ENCODE data around the gene PHACTR3. TPM values are rescaled to one million over a fixed set of nuclear protein-coding genes. Genes with fewer than 3 reads are reported as not detected.

The PHACTR3 gene
- total RNA-seq, 1 experiment from 2014 or later, result not detected

DNA sequence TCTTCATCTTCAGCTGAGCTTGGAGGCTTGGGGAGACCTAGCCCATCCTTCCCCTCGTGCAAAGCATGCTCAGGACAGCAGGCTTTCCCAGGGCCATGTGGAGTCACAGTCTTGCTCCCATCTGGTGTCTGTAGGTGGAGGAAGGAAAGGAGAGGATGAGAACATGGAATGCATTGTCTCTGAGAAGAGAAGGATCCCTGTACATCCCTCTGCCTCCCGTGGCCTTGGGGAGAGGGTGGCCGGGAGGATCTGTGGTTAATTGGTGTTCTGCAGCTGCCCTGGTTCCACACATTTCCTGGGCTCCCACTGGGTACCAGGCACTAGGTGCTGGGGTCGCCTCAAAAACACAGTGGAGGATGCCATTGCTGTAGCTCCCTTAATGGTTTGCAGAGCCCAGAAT, 134.5 kb downstream of the PHACTR3 start:
- POLR2A ChIA-PET, result no interaction called here
- CTCF ChIA-PET, result no interaction called here
- intact Hi-C loops (cut with micrococcal nuclease), result no loop called here

More for the DNA sequence above, 134.5 kb downstream of the PHACTR3 start:
- H3K9me2 ChIP-seq (ENCODE audit: insufficient read depth), result no peaks in the 10 kb centered on the region
- BruUV-seq (replicated peaks), result no TSS peak
- H3K36me3 ChIP-seq (ENCODE audit: control insufficient read depth in 1 of 2, insufficient read depth in 2 of 2, low read length in 2 of 2), result no peaks in the 10 kb centered on the region
- no peak overlapping the region for H3K4me3 ChIP-seq (replicated peaks in 1 of 2; ENCODE audit: low read depth in 1 of 2, low read length in 2 of 2)
- no peaks in the 10 kb centered on the region for H4K20me1 ChIP-seq (ENCODE audit: insufficient read depth)
- no peak for DNase-seq (ENCODE audit: low read depth, low spot score)
- TF ChIP-seq YY1 (IDR thresholded peaks at IDR 0.05; ENCODE audit: extremely low read depth, insufficient replicate concordance, low read depth, low read length) (no peak), TCF7L2 (IDR thresholded peaks at IDR 0.05; ENCODE audit: borderline replicate concordance, extremely low read depth, insufficient read depth, insufficient read length) (no peak), EGR1 (IDR thresholded peaks at IDR 0.05; ENCODE audit: low read depth) (no peak), EZH2 (IDR thresholded peaks at IDR 0.05) (no peak), ELF1 (IDR thresholded peaks at IDR 0.05; ENCODE audit: borderline replicate concordance, low read depth) (no peak), EZH2phosphoT487 (IDR thresholded peaks at IDR 0.05; ENCODE audit: borderline replicate concordance) (no peak), SIN3A (IDR thresholded peaks at IDR 0.05; ENCODE audit: low read depth) (no peak), FOSL1 (IDR thresholded peaks at IDR 0.05; ENCODE audit: low read depth) (no peak), ZFX (IDR thresholded peaks at IDR 0.05) (no peak), JUND (IDR thresholded peaks at IDR 0.05) (no peak), SRF (IDR thresholded peaks at IDR 0.05; ENCODE audit: low read depth) (no peak), CEBPB (IDR thresholded peaks at IDR 0.05; ENCODE audit: low read depth) (no peak), ZNF274 (IDR thresholded peaks at IDR 0.05; ENCODE audit: low read depth, low read length) (no peak), POLR2A (IDR thresholded peaks at IDR 0.05; ENCODE audit: borderline replicate concordance, extremely low read depth, insufficient read depth, insufficient read length) (no peak)
- TF ChIP-seq, protein P1, sequence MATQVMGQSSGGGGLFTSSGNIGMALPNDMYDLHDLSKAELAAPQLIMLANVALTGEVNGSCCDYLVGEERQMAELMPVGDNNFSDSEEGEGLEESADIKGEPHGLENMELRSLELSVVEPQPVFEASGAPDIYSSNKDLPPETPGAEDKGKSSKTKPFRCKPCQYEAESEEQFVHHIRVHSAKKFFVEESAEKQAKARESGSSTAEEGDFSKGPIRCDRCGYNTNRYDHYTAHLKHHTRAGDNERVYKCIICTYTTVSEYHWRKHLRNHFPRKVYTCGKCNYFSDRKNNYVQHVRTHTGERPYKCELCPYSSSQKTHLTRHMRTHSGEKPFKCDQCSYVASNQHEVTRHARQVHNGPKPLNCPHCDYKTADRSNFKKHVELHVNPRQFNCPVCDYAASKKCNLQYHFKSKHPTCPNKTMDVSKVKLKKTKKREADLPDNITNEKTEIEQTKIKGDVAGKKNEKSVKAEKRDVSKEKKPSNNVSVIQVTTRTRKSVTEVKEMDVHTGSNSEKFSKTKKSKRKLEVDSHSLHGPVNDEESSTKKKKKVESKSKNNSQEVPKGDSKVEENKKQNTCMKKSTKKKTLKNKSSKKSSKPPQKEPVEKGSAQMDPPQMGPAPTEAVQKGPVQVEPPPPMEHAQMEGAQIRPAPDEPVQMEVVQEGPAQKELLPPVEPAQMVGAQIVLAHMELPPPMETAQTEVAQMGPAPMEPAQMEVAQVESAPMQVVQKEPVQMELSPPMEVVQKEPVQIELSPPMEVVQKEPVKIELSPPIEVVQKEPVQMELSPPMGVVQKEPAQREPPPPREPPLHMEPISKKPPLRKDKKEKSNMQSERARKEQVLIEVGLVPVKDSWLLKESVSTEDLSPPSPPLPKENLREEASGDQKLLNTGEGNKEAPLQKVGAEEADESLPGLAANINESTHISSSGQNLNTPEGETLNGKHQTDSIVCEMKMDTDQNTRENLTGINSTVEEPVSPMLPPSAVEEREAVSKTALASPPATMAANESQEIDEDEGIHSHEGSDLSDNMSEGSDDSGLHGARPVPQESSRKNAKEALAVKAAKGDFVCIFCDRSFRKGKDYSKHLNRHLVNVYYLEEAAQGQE (IDR thresholded peaks at IDR 0.05; ENCODE audit: low read depth), result no peak
- TF ChIP-seq, protein P2, sequence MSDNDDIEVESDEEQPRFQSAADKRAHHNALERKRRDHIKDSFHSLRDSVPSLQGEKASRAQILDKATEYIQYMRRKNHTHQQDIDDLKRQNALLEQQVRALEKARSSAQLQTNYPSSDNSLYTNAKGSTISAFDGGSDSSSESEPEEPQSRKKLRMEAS (IDR thresholded peaks at IDR 0.05), result no peak
- RAD21 ChIA-PET (ENCODE audit: low non-redundant PET in 1 of 2, low total read pairs in 2 of 2, uncharacterized antibody in 2 of 2, unreplicated experiment in 2 of 2), result no interaction called here
- peaks cover 0 to 1% of the 10 kb centered on the region in 2 experiments; a peak in 2 of 4 replicates for H3K4me1 ChIP-seq (ENCODE audit: control insufficient read depth in 1 of 2, insufficient read depth in 2 of 2, low read length in 2 of 2)
- no peak for ATAC-seq
- peaks cover 17% of the 10 kb centered on the region for H3K27me3 ChIP-seq (ENCODE audit: insufficient read depth, low read length)
- H2AFZ ChIP-seq (ENCODE audit: low read depth, low read length, poor library complexity, severe bottlenecking), result no peak overlapping the region
- H3K9ac ChIP-seq (ENCODE audit: low read length), result no peak overlapping the region
- H3K27ac ChIP-seq (ENCODE audit: low read depth, low read length), result no peak overlapping the region
- H3K79me2 ChIP-seq (ENCODE audit: insufficient read depth, low read length), result no peaks in the 10 kb centered on the region
- H3K9me3 ChIP-seq (ENCODE audit: control insufficient read depth in 1 of 2, insufficient read depth in 1 of 2, low read depth in 1 of 2, low read length in 2 of 2), result no peaks in the 10 kb centered on the region
- no peak overlapping the region for H3K4me2 ChIP-seq (ENCODE audit: low read length)

Measured in HCT116 (cell line).